ENCODE measurements around the gene MARCHF6.

Gene MARCHF6

DNA sequence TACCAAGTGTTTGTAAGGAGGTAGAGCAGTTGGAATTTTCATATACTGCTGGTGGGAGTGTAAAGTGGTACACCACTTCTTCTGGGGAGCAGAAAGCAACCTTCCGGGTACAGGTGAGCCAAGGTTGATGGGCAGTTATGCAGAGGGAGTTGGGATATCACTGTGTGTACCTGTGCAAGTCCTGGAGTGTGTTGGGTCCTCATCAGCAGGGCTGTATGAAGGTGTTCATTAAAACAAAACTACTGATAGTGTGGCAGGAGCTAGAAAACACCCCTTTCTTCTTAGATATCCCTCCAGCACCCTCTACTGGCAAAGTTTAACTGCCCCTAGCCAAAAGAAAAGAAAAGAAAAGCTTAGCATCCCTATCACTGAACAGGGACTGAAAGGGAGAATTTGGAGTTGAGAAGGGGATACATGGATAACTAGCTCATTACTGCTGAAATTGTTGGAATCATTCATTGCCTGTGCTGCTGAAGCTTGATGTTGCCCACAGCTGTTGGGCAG is 10.7 kb downstream of the MARCHF6 start:
- H4K91ac ChIP-seq (ENCODE audit: low read length), result no peak overlapping the region
- H3K27ac ChIP-seq (ENCODE audit: low read length, poor library complexity, severe bottlenecking), result no peak overlapping the region
- H3K36me3 ChIP-seq (ENCODE audit: control insufficient read depth in 1 of 2, insufficient read depth in 2 of 2, low read depth in 1 of 2, low read length in 2 of 2), result no peaks in the 10 kb centered on the region
- no peak overlapping the region for H2BK15ac ChIP-seq (ENCODE audit: low read depth, poor library complexity, severe bottlenecking)
- H3K4me3 ChIP-seq (ENCODE audit: insufficient read depth in 1 of 2, low read depth in 1 of 2, low read length in 2 of 2), result no peak overlapping the region
- H2BK12ac ChIP-seq (ENCODE audit: low read length in 2 of 2), result no peak overlapping the region
- H2BK120ac ChIP-seq (ENCODE audit: low read depth, low read length), result no peak overlapping the region
- H2BK5ac ChIP-seq (ENCODE audit: low read depth, low read length, poor library complexity, severe bottlenecking), result no peak overlapping the region
- H2AFZ ChIP-seq (ENCODE audit: low read depth, low read length), result no peak overlapping the region
- H3K4me1 ChIP-seq (ENCODE audit: control insufficient read depth, insufficient read depth, low read depth, low read length), result no peaks in the 10 kb centered on the region
- peak overlapping the region in 1 of 2 experiments; percentile 48 for H3K14ac ChIP-seq (ENCODE audit: low read length in 2 of 2)
- no peak overlapping the region for H3K23ac ChIP-seq (ENCODE audit: low read length in 2 of 2)
- no peaks in the 10 kb centered on the region for H3K27me3 ChIP-seq (ENCODE audit: control insufficient read depth in 1 of 2, insufficient read depth in 1 of 2, low read length in 2 of 2)
- H3K9ac ChIP-seq (ENCODE audit: low read length), result no peak overlapping the region
- DNase-seq, result no peak
- H3K18ac ChIP-seq (ENCODE audit: low read depth in 1 of 2, low read length in 2 of 2), result no peak overlapping the region
- H3K4ac ChIP-seq (ENCODE audit: low read depth in 1 of 2, low read length in 2 of 2), result no peak overlapping the region
- H3K4me2 ChIP-seq (ENCODE audit: low read length, poor library complexity, severe bottlenecking), result no peak overlapping the region
- H3K9me3 ChIP-seq (ENCODE audit: control insufficient read depth, low read length), result no peaks in the 10 kb centered on the region
- H3K79me1 ChIP-seq (replicated peaks; ENCODE audit: low read length, poor library complexity, severe bottlenecking), result no peaks in the 10 kb centered on the region
- WGBS, result 100% methylated on average over 1 of the region's 1 CpG
- no peak overlapping the region for H2AK5ac ChIP-seq (ENCODE audit: low read length, severe bottlenecking)
- no peak overlapping the region for H4K8ac ChIP-seq (ENCODE audit: low read length)

DNA sequence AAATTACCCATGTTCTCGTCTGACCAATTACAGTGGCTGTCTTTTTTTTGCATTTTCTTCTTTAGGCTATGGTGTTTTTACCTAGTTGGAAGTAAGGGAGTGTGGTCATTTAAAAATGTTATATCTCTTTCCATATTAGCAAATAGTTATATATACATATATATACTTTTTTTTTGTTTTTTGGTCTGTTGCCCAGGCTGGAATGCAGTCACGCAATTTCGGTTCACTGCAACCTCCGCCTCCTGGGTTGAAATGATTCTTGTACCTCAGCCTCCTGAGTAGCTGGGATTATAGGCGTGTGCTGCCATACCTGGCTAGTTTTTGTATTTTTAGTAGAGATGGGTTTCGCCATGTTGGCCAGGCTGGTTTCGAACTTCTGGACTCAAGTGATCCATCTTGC is 12.3 kb downstream of the MARCHF6 start:
- Histone ChIP-seq H3K4me3 (ENCODE audit: insufficient read depth in 1 of 2, low read depth in 1 of 2, low read length in 2 of 2) (no peak overlapping the region), H3K18ac (ENCODE audit: low read depth in 1 of 2, low read length in 2 of 2) (no peak overlapping the region), H3K36me3 (ENCODE audit: control insufficient read depth in 1 of 2, insufficient read depth in 2 of 2, low read depth in 1 of 2, low read length in 2 of 2) (no peaks in the 10 kb centered on the region), H3K4me2 (ENCODE audit: low read length, poor library complexity, severe bottlenecking) (no peak overlapping the region), H3K23ac (ENCODE audit: low read length in 2 of 2) (no peak overlapping the region), H4K8ac (ENCODE audit: low read length) (no peak overlapping the region), H3K4ac (ENCODE audit: low read depth in 1 of 2, low read length in 2 of 2) (no peak overlapping the region), H3K14ac (ENCODE audit: low read length in 2 of 2) (no peak overlapping the region), H3K9me3 (ENCODE audit: control insufficient read depth, low read length) (no peaks in the 10 kb centered on the region), H2AK5ac (ENCODE audit: low read length, severe bottlenecking) (peak overlapping the region; percentile 32), H2BK15ac (ENCODE audit: low read depth, poor library complexity, severe bottlenecking) (no peak overlapping the region), H3K9ac (ENCODE audit: low read length) (no peak overlapping the region), H3K79me1 (replicated peaks; ENCODE audit: low read length, poor library complexity, severe bottlenecking) (no peaks in the 10 kb centered on the region), H3K27ac (ENCODE audit: low read length, poor library complexity, severe bottlenecking) (no peak overlapping the region), H2BK5ac (ENCODE audit: low read depth, low read length, poor library complexity, severe bottlenecking) (no peak overlapping the region), H3K4me1 (ENCODE audit: control insufficient read depth, insufficient read depth, low read depth, low read length) (no peaks in the 10 kb centered on the region), H4K91ac (ENCODE audit: low read length) (no peak overlapping the region), H2BK120ac (ENCODE audit: low read depth, low read length) (no peak overlapping the region), H2AFZ (ENCODE audit: low read depth, low read length) (no peak overlapping the region), H3K27me3 (ENCODE audit: control insufficient read depth in 1 of 2, insufficient read depth in 1 of 2, low read length in 2 of 2) (no peaks in the 10 kb centered on the region), H2BK12ac (ENCODE audit: low read length in 2 of 2) (no peak overlapping the region)
- 99% methylated on average over 6 of the region's 7 CpGs for WGBS
- no peak for DNase-seq

DNA sequence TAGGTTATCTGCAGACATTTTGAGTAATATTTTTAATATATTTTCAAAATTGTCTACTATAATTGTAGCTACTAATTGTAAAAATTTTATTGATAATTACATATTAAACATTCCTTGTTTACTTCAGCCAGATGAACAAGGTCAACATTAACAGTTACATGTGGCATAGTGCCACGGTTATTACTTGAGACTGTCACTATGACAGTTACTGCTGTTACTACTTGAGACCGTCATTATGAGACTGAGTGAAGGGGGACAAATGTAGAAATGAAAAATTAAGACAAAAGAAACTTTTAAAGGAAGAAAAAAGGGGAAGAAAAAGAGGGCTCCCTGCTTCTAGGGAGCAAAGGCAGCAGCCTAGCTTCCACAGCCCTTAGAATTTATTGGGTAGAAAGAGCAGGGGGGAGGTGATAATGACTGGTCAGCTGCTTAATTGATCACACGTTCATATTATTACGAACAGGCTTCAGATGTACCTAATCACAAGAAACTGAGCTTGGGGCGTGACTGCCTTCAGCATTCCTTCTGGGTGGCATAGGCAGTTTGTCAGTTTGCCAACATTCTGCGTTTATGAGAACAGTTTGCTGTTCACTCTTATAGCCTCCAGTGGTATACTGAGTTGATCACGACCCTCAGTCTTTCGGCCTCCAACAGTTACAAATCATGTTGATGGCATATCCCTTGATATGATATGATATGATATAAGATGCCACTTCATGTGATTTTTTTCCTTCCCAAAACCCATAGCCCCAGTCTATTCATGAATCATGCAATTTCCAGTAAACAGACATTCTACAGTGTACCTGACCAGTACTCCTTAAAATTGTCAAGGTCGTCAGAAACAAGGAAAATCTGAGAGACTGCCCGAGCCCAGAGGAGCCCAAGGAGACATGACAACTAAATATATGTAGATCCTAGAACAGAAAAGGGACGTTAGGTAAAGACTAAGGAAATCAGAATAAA is 13.1 kb downstream of the MARCHF6 start:
- Histone ChIP-seq H3K4me1 (ENCODE audit: control insufficient read depth, insufficient read depth, low read depth, low read length) (no peaks in the 10 kb centered on the region), H3K18ac (ENCODE audit: low read depth in 1 of 2, low read length in 2 of 2) (no peak overlapping the region), H4K91ac (ENCODE audit: low read length) (no peak overlapping the region), H2AFZ (ENCODE audit: low read depth, low read length) (no peak overlapping the region), H2AK5ac (ENCODE audit: low read length, severe bottlenecking) (peak overlapping the region; percentile 85), H3K23ac (ENCODE audit: low read length in 2 of 2) (no peak overlapping the region), H3K9ac (ENCODE audit: low read length) (peak overlapping the region; percentile 60), H3K14ac (ENCODE audit: low read length in 2 of 2) (no peak overlapping the region), H3K27ac (ENCODE audit: low read length, poor library complexity, severe bottlenecking) (peak overlapping the region; percentile 64), H4K8ac (ENCODE audit: low read length) (no peak overlapping the region), H3K4ac (ENCODE audit: low read depth in 1 of 2, low read length in 2 of 2) (no peak overlapping the region), H3K79me1 (replicated peaks; ENCODE audit: low read length, poor library complexity, severe bottlenecking) (no peaks in the 10 kb centered on the region), H2BK120ac (ENCODE audit: low read depth, low read length) (no peak overlapping the region), H3K9me3 (ENCODE audit: control insufficient read depth, low read length) (no peaks in the 10 kb centered on the region), H3K27me3 (ENCODE audit: control insufficient read depth in 1 of 2, insufficient read depth in 1 of 2, low read length in 2 of 2) (no peaks in the 10 kb centered on the region), H2BK15ac (ENCODE audit: low read depth, poor library complexity, severe bottlenecking) (no peak overlapping the region), H2BK12ac (ENCODE audit: low read length in 2 of 2) (no peak overlapping the region), H3K4me3 (ENCODE audit: insufficient read depth in 1 of 2, low read depth in 1 of 2, low read length in 2 of 2) (peak overlapping the region in 1 of 2 experiments; percentile 46), H3K4me2 (ENCODE audit: low read length, poor library complexity, severe bottlenecking) (peak overlapping the region; percentile 51), H3K36me3 (ENCODE audit: control insufficient read depth in 1 of 2, insufficient read depth in 2 of 2, low read depth in 1 of 2, low read length in 2 of 2) (no peaks in the 10 kb centered on the region), H2BK5ac (ENCODE audit: low read depth, low read length, poor library complexity, severe bottlenecking) (no peak overlapping the region)
- 89% methylated on average over 10 of the region's 11 CpGs for WGBS
- DNase-seq, result peak; percentile 27

DNA sequence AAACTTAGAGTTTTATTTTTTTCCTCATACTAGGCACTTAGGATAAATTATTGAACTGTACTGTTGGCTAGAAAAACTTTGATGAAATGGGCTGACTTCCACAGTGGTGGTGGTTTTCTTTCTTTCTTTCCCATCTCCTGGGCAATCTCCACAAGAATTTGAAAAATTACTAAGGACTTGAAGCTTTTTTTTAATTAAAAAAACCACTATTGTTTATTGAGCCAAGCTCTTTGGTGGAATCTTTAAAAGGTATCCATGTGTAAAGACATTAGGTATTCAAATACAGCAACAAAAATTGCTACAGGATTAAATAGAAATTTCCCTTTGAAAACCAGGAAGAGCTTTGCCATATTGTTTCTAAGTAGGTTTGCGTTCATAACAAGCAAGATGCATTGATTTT is 14.1 kb downstream of the MARCHF6 start:
- Histone ChIP-seq H3K79me1 (replicated peaks; ENCODE audit: low read length, poor library complexity, severe bottlenecking) (no peaks in the 10 kb centered on the region), H4K8ac (ENCODE audit: low read length) (no peak overlapping the region), H3K4me2 (ENCODE audit: low read length, poor library complexity, severe bottlenecking) (no peak overlapping the region), H4K91ac (ENCODE audit: low read length) (no peak overlapping the region), H3K4ac (ENCODE audit: low read depth in 1 of 2, low read length in 2 of 2) (no peak overlapping the region), H2AFZ (ENCODE audit: low read depth, low read length) (no peak overlapping the region), H2BK12ac (ENCODE audit: low read length in 2 of 2) (no peak overlapping the region), H3K9me3 (ENCODE audit: control insufficient read depth, low read length) (no peaks in the 10 kb centered on the region), H3K4me1 (ENCODE audit: control insufficient read depth, insufficient read depth, low read depth, low read length) (no peaks in the 10 kb centered on the region), H2BK120ac (ENCODE audit: low read depth, low read length) (no peak overlapping the region), H3K14ac (ENCODE audit: low read length in 2 of 2) (no peak overlapping the region), H2BK5ac (ENCODE audit: low read depth, low read length, poor library complexity, severe bottlenecking) (no peak overlapping the region), H3K18ac (ENCODE audit: low read depth in 1 of 2, low read length in 2 of 2) (no peak overlapping the region), H2AK5ac (ENCODE audit: low read length, severe bottlenecking) (no peak overlapping the region), H3K23ac (ENCODE audit: low read length in 2 of 2) (no peak overlapping the region), H3K27me3 (ENCODE audit: control insufficient read depth in 1 of 2, insufficient read depth in 1 of 2, low read length in 2 of 2) (no peaks in the 10 kb centered on the region), H3K27ac (ENCODE audit: low read length, poor library complexity, severe bottlenecking) (no peak overlapping the region), H3K9ac (ENCODE audit: low read length) (no peak overlapping the region), H3K36me3 (ENCODE audit: control insufficient read depth in 1 of 2, insufficient read depth in 2 of 2, low read depth in 1 of 2, low read length in 2 of 2) (no peaks in the 10 kb centered on the region), H2BK15ac (ENCODE audit: low read depth, poor library complexity, severe bottlenecking) (no peak overlapping the region), H3K4me3 (ENCODE audit: insufficient read depth in 1 of 2, low read depth in 1 of 2, low read length in 2 of 2) (no peak overlapping the region)
- 96% methylated on average over 1 of the region's 1 CpG for WGBS
- no peak for DNase-seq
